Psoas muscle (tissue), 8 donors: ENCODE results near the gene JUND. TPM values are rescaled to one million over a fixed set of nuclear protein-coding genes. Genes with fewer than 3 reads are reported as not detected.
A peak's percentile ranks its signal among the peaks of the same experiment; 100 is the strongest.

Source experiments
- ATAC-seq, 4 donors: fragments of 200-7000 bp; cut with Tn5 transposase; one replicate each; pipeline ENCODE4 v1.9.1; 2020; ENCODE audit warnings: moderate library complexity in 3 of 4, mild to moderate bottlenecking in 2 of 4
- DNase-seq, 2 donors: peaks; one replicate each; pipeline ENCODE4 v3.0.0-alpha.2; 2020
- H3K27ac ChIP-seq: fragments of 200-600 bp; one replicate; pipeline ENCODE4 v1.8.0; 2022
- H3K27me3 ChIP-seq, 3 donors: fragments of 200-600 bp in 1 of 3; one replicate each; pipeline versions ENCODE4 v1.6.1 to v1.8.0; 2013 to 2022; ENCODE audit warnings: low read length in 2 of 3, mild to moderate bottlenecking in 2 of 3, moderate library complexity in 1 of 3; ENCODE audit not compliant: insufficient read depth in 3 of 3
- H3K36me3 ChIP-seq, 2 donors: fragments of 200-600 bp in 1 of 2; one replicate each; pipeline versions ENCODE4 v1.6.1 to v1.8.0; 2013 to 2022; ENCODE audit warnings: low read depth in 1 of 2, mild to moderate bottlenecking in 1 of 2, moderate library complexity in 1 of 2; ENCODE audit not compliant: insufficient read depth in 1 of 2
- H3K4me1 ChIP-seq: fragments of 200-600 bp; one replicate; pipeline ENCODE4 v1.8.0; 2022
- H3K4me3 ChIP-seq: fragments of 200-600 bp; one replicate; pipeline ENCODE4 v1.8.0; 2022; ENCODE audit warnings: mild to moderate bottlenecking
- H3K9me3 ChIP-seq: fragments of 200-600 bp; one replicate; pipeline ENCODE4 v1.8.0; 2022
- WGBS, 3 donors: extraction: QIAGEN DNeasy Blood & Tissue Kit; methylation state at CpG; one replicate each; pipeline versions ENCODE4 v1.1.6 to v1.1.7; 2013; 5-methylcytosine and 5-hydroxymethylcytosine counted together
- intact Hi-C, 2 donors: fragments of 100-400 bp; cut with DNase I; formaldehyde crosslinking; loops; one replicate each; pipeline versions ENCODE4 v1.11.0 to v1.14.2; 2022
- polyA plus RNA-seq, 3 donors: library from polyadenylated mRNA; stranded (reverse); fragments of 200-250 nt; gene quantifications; one replicate each; pipeline ENCODE4 v1.2.3, GENCODE V29; 2013
- total RNA-seq, 4 donors: library from RNA; stranded (reverse); fragmentation: NEBNext Ultra II Directional in 2 of 4; extraction: Animal tissue kit (Norgen Biotek cat#: 25700) in 2 of 4; gene quantifications; one replicate each; pipeline versions ENCODE4 v1.2.1 to v1.2.4, GENCODE V29; 2021 to 2023
- TF ChIP-seq, protein P1 (sequence below): fragments of 200-600 bp; IDR thresholded peaks from one replicate; pipeline ENCODE4 v1.8.0; 2022; ENCODE audit warnings: antibody characterized with exemption
- donor health status: healthy with polysubstance abuse.
- donor health status: DM: no; HTN: no; CAD: no; lungs with moderate emphysema.
- donor health status: Bipolar disorder and iron deficiency.
- donor health status: healthy.
- donor health status: DM: yes; HTN: yes; CAD: no.
- donor health status: DM: no; HTN: no; CAD: no.
- donor health status: DM: no; HTN: no; CAD: no.
- donor health status: DM: yes; HTN: yes; CAD: no.

The JUND gene
- total and polyA plus RNA-seq, 7 donors = 22.7 to 77.1 (median 68.0) TPM

DNA sequence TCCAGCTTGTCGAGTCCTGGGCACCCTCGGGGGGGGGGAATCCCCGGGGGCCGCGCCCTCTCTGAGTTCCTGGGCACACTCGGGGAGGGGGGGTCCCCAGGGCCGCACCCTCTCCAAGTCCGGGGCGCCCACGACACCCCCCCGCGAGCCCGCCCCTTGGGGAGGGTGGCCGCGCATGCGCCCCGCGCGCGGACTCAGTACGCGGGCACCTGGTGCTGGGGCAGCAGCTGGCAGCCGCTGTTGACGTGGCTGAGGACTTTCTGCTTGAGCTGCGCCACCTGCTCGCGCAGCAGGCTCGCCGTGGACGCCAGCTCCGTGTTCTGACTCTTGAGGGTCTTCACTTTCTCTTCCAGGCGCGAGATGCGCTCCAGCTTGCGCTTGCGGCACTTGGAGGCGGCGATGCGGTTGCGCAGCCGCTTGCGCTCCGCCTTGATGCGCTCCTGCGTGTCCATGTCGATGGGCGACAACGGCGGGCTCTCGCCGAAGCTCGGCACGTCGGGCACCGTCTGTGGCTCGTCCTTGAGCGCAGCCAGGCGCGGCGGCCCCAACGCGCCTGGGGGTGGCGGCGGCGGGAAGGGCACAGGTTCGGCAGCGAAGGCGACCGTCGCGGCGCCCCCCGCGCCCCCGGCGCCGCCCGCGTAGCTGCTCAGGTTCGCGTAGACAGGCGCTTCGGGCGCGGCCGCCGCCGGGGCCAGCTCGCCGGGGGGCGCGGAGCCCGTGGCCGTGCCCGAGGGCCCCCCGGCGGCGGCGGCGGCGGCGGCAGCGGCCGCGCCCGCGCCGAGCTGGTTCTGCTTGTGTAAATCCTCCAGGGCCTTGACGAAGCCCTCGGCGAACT lies 958 bp downstream of the JUND start:
- ATAC-seq = peak; percentile 54 to 70 (median 60)
- WGBS, 3 donors = 0 to 1% (median 0%) methylated on average over 62 to 111 of the region's 111 CpGs
- peaks cover 46% of the 10 kb centered on the region for H3K4me1 ChIP-seq
- DNase-seq = peak; percentile 85 to 93
- H3K4me3 ChIP-seq = peak overlapping the region; percentile 84
- intact Hi-C loops = loop anchor here in 1 of 2 donors (2.0 kb wide), 1 partner anchor 22 kb away; no protein-coding TSS in a partner anchor
- peak overlapping the region; percentile 99 for H3K27ac ChIP-seq
- H3K36me3 ChIP-seq = peaks cover 0 to 12% of the 10 kb centered on the region in 2 donors
- no peaks in the 10 kb centered on the region for H3K27me3 ChIP-seq
- TF ChIP-seq, protein P1, sequence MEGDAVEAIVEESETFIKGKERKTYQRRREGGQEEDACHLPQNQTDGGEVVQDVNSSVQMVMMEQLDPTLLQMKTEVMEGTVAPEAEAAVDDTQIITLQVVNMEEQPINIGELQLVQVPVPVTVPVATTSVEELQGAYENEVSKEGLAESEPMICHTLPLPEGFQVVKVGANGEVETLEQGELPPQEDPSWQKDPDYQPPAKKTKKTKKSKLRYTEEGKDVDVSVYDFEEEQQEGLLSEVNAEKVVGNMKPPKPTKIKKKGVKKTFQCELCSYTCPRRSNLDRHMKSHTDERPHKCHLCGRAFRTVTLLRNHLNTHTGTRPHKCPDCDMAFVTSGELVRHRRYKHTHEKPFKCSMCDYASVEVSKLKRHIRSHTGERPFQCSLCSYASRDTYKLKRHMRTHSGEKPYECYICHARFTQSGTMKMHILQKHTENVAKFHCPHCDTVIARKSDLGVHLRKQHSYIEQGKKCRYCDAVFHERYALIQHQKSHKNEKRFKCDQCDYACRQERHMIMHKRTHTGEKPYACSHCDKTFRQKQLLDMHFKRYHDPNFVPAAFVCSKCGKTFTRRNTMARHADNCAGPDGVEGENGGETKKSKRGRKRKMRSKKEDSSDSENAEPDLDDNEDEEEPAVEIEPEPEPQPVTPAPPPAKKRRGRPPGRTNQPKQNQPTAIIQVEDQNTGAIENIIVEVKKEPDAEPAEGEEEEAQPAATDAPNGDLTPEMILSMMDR = no peak
- no peaks in the 10 kb centered on the region for H3K9me3 ChIP-seq

DNA sequence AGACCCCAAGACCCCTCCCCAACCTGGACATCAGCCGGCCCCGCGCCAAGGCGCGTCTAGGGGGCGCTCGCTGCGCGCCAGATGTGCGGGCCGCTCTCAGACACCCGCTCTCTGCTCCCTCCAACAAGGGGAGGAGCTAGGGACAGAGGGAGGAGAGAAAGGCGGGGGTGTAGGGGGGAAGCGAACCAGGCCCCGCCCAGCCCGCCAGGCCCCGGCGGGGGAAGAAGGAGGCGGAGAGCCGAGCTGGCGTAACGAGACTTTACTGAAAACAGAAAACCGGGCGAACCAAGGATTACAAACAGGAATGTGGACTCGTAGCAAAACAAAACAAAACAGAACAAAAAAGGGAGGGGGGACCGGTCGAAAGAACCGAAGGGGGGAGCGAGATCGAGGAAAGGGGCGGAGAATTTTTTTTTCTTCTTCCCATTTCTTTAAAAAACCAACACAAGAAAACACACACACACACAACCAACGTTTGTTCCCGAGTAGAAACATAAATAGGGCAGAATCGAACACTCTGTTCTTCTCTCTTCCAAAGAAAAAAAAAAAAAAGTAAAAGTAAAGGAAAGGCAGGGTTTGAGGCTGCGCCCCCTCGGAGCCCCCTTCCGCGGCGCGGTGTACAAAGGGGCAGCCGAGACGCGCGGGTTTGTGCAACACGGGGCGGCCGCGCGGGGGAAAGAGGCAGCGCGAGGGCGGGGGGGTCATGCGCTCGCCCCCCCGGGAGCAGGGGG lies 1.7 kb downstream of the JUND start:
- ATAC-seq = peak; percentile 66 to 76 (median 70)
- Histone ChIP-seq H3K27me3 (no peaks in the 10 kb centered on the region), H3K4me1 (peaks cover 54% of the 10 kb centered on the region), H3K36me3 (peaks cover 0 to 12% of the 10 kb centered on the region in 2 donors), H3K9me3 (no peaks in the 10 kb centered on the region), H3K4me3 (peak overlapping the region; percentile 84), H3K27ac (peak overlapping the region; percentile 99)
- DNase-seq = peak; percentile 91 to 95
- intact Hi-C loops = loop anchor here (1.0 to 2.0 kb wide), 3 partner anchors 23 to 131 kb away; partner anchors contain the start of gene LSM4 (in 2 of the 2)
- 1% methylated on average over 35 to 55 of the region's 55 CpGs for WGBS, 3 donors
- TF ChIP-seq, protein P1 = peak; percentile 74

DNA sequence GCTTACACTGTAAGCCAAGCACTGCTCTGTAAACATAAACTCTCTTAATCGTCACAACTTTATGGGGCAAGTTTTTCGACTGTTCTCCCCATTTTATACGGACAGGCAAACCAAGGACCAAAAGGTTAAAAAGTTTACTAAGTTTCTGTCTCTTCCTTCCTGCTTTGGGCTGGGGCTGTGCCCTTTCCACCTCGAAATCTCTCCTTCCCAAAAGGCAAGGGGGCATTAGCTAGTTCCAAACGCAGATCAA lies 2.2 kb downstream of the JUND start:
- TF ChIP-seq, protein P1 = no peak
- no peak for DNase-seq
- intact Hi-C loops = loop anchor here (1.0 to 2.0 kb wide), 2 partner anchors 44 to 132 kb away; partner anchors contain the start of gene LSM4 (in 2 of the 2)
- Histone ChIP-seq H3K9me3 (no peaks in the 10 kb centered on the region), H3K27ac (peak overlapping the region; percentile 99), H3K36me3 (peaks cover 0 to 12% of the 10 kb centered on the region in 2 donors), H3K4me3 (peak overlapping the region; percentile 84), H3K4me1 (peaks cover 58% of the 10 kb centered on the region), H3K27me3 (no peaks in the 10 kb centered on the region)
- whole genome bisulfite sequencing, 3 donors = 1 to 3% (median 2%) methylated on average over 5 of the region's 5 CpGs
- ATAC-seq = no peak

DNA sequence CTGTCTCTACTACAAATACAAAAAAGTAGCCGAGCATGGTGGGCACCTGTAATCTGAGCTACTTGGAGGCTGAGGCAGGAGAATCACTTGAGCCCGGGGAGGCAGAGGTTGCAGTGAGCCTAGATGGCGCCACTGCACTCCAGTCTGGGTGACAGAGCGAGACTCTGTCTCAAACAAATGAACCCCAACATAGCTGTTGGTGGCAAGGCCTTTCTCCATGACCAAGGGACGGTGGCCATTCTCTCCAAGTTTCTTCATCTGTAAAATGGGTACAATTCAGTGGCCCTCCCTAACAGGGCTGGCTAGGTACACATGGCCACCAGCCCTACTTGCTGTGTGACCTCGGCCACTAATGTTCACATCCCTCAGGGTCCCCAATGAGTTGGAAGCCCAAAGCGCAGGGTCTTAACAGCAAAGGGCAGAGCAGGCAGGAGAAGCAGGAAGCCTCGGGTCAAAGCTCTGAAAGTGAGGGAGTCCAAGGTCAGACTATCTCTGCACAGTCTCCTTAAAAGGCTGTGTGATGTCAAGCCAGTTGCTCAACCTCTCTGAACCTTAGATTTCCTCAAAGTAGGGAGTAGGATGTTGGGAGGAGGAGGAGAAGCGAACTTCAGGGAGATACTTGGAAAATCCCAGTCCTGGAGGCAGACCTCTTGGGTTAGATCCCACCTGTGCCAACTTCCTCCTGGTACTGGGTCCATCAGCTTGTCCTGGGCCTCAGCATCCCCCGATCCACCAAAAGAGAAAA lies 2.7 kb downstream of the JUND start:
- no peaks in the 10 kb centered on the region for H3K27me3 ChIP-seq
- H3K9me3 ChIP-seq = no peaks in the 10 kb centered on the region
- peaks cover 0 to 12% of the 10 kb centered on the region in 2 donors for H3K36me3 ChIP-seq
- peak overlapping the region; percentile 99 for H3K27ac ChIP-seq
- ATAC-seq (no peak), DNase-seq (no peak)
- TF ChIP-seq, protein P1 = no peak
- 50 to 63% (median 60%) methylated on average over 10 of the region's 10 CpGs for WGBS, 3 donors
- peaks cover 63% of the 10 kb centered on the region for H3K4me1 ChIP-seq
- intact Hi-C loops = loop anchor here (1.0 to 2.0 kb wide), 2 partner anchors 45 to 132 kb away; partner anchors contain the start of gene LSM4 (in 2 of the 2)
- peak overlapping the region; percentile 84 for H3K4me3 ChIP-seq
